ENCODE data around the gene PTPN12. TPM values are rescaled to one million over a fixed set of nuclear protein-coding genes. Genes with fewer than 3 reads are reported as not detected.
A peak's percentile ranks its signal among the peaks of the same experiment; 100 is the strongest.

PTPN12 gene
- total RNA-seq, 1 experiment from 2014 or later, result 118 TPM

DNA sequence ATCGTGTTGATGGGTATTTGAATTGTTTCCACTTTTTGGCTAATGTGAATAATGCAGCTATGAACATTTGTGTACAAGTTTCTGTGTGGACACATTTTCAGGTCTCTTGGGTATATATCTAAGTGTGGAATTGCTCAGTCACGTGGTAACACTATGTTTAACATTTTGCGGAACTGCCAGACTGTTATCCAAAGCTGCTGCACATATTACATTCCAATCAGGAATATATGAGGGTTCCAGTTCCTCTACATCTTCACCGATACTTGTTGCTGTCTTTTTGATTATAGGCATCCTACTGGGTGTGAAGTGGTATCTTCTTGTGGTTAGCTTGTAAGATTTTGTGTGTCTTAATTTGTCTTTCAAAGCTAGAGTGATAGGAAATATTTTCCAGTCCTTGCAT, 6.8 kb downstream of the PTPN12 start:
- H3K9me2 ChIP-seq (ENCODE audit: insufficient read depth), result no peaks in the 10 kb centered on the region
- H3K27ac ChIP-seq, result no peak overlapping the region
- no peak for DNase-seq
- peaks cover 50% of the 10 kb centered on the region for H3K36me3 ChIP-seq (ENCODE audit: low read depth)
- no peak overlapping the region for H3K4me3 ChIP-seq
- peaks cover 49% of the 10 kb centered on the region for H3F3A ChIP-seq (ENCODE audit: insufficient read depth, low read depth)
- H3K9me3 ChIP-seq (ENCODE audit: insufficient read depth, low read depth), result no peaks in the 10 kb centered on the region
- no TSS peak for BruUV-seq (replicated peaks)
- H2AFZ ChIP-seq, result no peak overlapping the region
- ChIA-PET CTCF (interaction anchor here (0.5 kb wide), 1 partner anchor 9 kb away, joined by 8 read pairs; no protein-coding TSS in a partner anchor), POLR2A (ENCODE audit: unreplicated experiment) (interaction anchor here (0.6 kb wide), 2 partner anchors 15 to 111 kb away, joined by 3 to 29 read pairs; no protein-coding TSS in a partner anchor)
- intact Hi-C loops (cut with micrococcal nuclease; ENCODE audit: unreplicated experiment), result no loop called here
- TF ChIP-seq EZH2 (IDR thresholded peaks at IDR 0.05; ENCODE audit: low read depth) (no peak), CTCF (conservative IDR thresholded peaks at IDR 0.05) (no peak)
- H4K20me1 ChIP-seq (ENCODE audit: insufficient read depth), result peaks cover 65% of the 10 kb centered on the region
- no peaks in the 10 kb centered on the region for H3K27me3 ChIP-seq (ENCODE audit: insufficient read depth, low read depth)
- H3K4me2 ChIP-seq, result peak overlapping the region; percentile 2; the same call in 1 of the 2 replicates
- peaks cover 49% of the 10 kb centered on the region for H3K4me1 ChIP-seq (replicated peaks; ENCODE audit: insufficient read depth)
- peaks cover 100% of the 10 kb centered on the region for H3K79me2 ChIP-seq (ENCODE audit: low read depth)

DNA sequence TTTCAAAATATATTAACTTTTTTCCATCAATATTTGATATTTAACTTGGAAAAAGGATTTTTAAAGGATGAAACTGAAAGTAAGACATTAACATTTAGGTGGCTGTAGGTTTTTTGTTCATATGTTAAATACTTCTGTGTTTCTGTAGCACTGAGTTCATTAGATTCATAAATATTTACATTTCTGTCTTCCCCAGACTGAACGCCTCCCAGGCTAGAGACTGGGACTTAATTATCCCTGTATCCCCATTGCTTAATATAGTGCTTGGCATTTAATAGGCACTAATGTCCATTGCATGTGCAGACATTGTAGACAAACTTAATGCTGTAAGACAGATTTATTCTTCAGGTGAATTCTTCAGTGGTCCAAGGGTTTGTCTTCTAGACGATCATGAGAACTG, 7.4 kb downstream of the PTPN12 start:
- Histone ChIP-seq H3K27me3 (ENCODE audit: insufficient read depth, low read depth) (no peaks in the 10 kb centered on the region), H3K9me3 (ENCODE audit: insufficient read depth, low read depth) (no peaks in the 10 kb centered on the region), H3F3A (ENCODE audit: insufficient read depth, low read depth) (peaks cover 44% of the 10 kb centered on the region), H3K36me3 (ENCODE audit: low read depth) (peaks cover 54% of the 10 kb centered on the region), H3K27ac (no peak overlapping the region), H3K4me2 (no peak overlapping the region), H4K20me1 (ENCODE audit: insufficient read depth) (peaks cover 71% of the 10 kb centered on the region), H3K9me2 (ENCODE audit: insufficient read depth) (no peaks in the 10 kb centered on the region), H3K4me3 (no peak overlapping the region), H3K79me2 (ENCODE audit: low read depth) (peaks cover 100% of the 10 kb centered on the region), H3K4me1 (replicated peaks; ENCODE audit: insufficient read depth) (peaks cover 51% of the 10 kb centered on the region), H2AFZ (no peak overlapping the region)
- TF ChIP-seq CTCF (conservative IDR thresholded peaks at IDR 0.05), result no peak
- no TSS peak for BruUV-seq (replicated peaks)
- no peak for DNase-seq
- intact Hi-C loops (cut with micrococcal nuclease; ENCODE audit: unreplicated experiment), result no loop called here
- CTCF ChIA-PET, result interaction anchor here (0.5 to 0.6 kb wide), 2 partner anchors 10 to 1209 kb away, joined by 3 to 8 read pairs; no protein-coding TSS in a partner anchor
- POLR2A ChIA-PET (ENCODE audit: unreplicated experiment), result interaction anchor here (0.6 to 0.7 kb wide), 2 partner anchors 16 to 162 kb away, joined by 3 read pairs; no protein-coding TSS in a partner anchor

DNA sequence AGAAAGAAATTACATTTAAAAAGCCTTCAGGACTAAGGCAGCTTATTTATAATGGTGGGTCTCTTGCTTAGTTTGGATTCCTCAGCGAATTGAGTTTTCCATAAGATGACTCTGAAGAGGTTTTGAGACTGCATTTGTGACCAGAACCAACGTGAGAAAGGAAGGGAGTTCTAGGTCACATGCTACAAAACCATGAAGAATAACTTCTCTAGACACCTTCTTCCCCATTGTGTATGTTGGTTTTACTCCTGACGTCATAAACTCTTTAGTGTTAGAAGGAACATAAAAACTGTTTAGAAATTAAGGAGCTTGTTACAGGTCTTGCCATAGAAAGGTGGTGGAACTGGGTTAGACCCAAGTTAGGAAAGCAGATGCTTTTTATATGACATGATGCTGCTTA, 11.1 kb downstream of the PTPN12 start:
- no peak overlapping the region for H2AFZ ChIP-seq
- TF ChIP-seq CTCF (conservative IDR thresholded peaks at IDR 0.05), result no peak
- no peak for TF ChIP-seq EZH2 (IDR thresholded peaks at IDR 0.05; ENCODE audit: low read depth)
- peaks cover 82% of the 10 kb centered on the region for H4K20me1 ChIP-seq (ENCODE audit: insufficient read depth)
- peaks cover 100% of the 10 kb centered on the region for H3K79me2 ChIP-seq (ENCODE audit: low read depth)
- no peaks in the 10 kb centered on the region for H3K27me3 ChIP-seq (ENCODE audit: insufficient read depth, low read depth)
- peaks cover 56% of the 10 kb centered on the region for H3K36me3 ChIP-seq (ENCODE audit: low read depth)
- no peaks in the 10 kb centered on the region for H3K9me2 ChIP-seq (ENCODE audit: insufficient read depth)
- no peaks in the 10 kb centered on the region for H3K9me3 ChIP-seq (ENCODE audit: insufficient read depth, low read depth)
- CTCF ChIA-PET, result no interaction called here
- intact Hi-C loops (cut with micrococcal nuclease; ENCODE audit: unreplicated experiment), result no loop called here
- no peak overlapping the region for H3K27ac ChIP-seq
- H3F3A ChIP-seq (ENCODE audit: insufficient read depth, low read depth), result peaks cover 27% of the 10 kb centered on the region
- no peak for DNase-seq
- H3K4me3 ChIP-seq, result no peak overlapping the region
- no TSS peak for BruUV-seq (replicated peaks)
- peaks cover 21% of the 10 kb centered on the region; the same call in 1 of the 2 replicates for H3K4me1 ChIP-seq (replicated peaks; ENCODE audit: insufficient read depth)
- H3K4me2 ChIP-seq, result no peak overlapping the region
- POLR2A ChIA-PET (ENCODE audit: unreplicated experiment), result interaction anchor here (0.6 kb wide), 1 partner anchor 10 kb away, joined by 3 read pairs; no protein-coding TSS in a partner anchor

Measured in PC-9 (cell line).